Esophagus (tissue), 2 donors: ENCODE data around the gene PRPF19. TPM values are rescaled to one million over a fixed set of nuclear protein-coding genes. Genes with fewer than 3 reads are reported as not detected.
A peak's percentile ranks its signal among the peaks of the same experiment; 100 is the strongest.
"Not testable (repeated sequence)": the region's sequence is repeated elsewhere in the genome, so short reads cannot be mapped to it uniquely, and the experiment has no call there.

ENCODE experiments used
- H3K27ac ChIP-seq, 2 donors: one replicate each; pipeline ENCODE4 v1.5.1; 2013; ENCODE audit warnings: low read depth in 2 of 2, mild to moderate bottlenecking in 2 of 2, inconsistent platforms in 1 of 2, low read length in 1 of 2, moderate library complexity in 1 of 2
- H3K27me3 ChIP-seq, 2 donors: one replicate each; pipeline ENCODE4 v1.6.1; 2013; ENCODE audit warnings: low read length in 2 of 2, control low read depth in 1 of 2, mild to moderate bottlenecking in 1 of 2; ENCODE audit not compliant: insufficient read depth in 2 of 2, control insufficient read depth in 1 of 2
- H3K36me3 ChIP-seq, 2 donors: one replicate each; pipeline ENCODE4 v1.6.1; 2013; ENCODE audit warnings: low read length in 1 of 2; ENCODE audit not compliant: control insufficient read depth in 2 of 2, insufficient read depth in 2 of 2
- H3K4me1 ChIP-seq, 2 donors: one replicate each; pipeline ENCODE4 v1.6.1; 2013; ENCODE audit warnings: low read length in 1 of 2; ENCODE audit not compliant: control insufficient read depth in 2 of 2, insufficient read depth in 2 of 2
- H3K4me3 ChIP-seq, 2 donors: one replicate each; pipeline ENCODE4 v1.5.1; 2013; ENCODE audit warnings: low read length in 2 of 2, mild to moderate bottlenecking in 2 of 2, low read depth in 1 of 2, moderate library complexity in 1 of 2
- H3K9me3 ChIP-seq, 2 donors: one replicate each; pipeline ENCODE4 v1.6.1; 2013; ENCODE audit warnings: mild to moderate bottlenecking in 2 of 2, low read depth in 1 of 2, low read length in 1 of 2, moderate library complexity in 1 of 2; ENCODE audit not compliant: control insufficient read depth in 2 of 2, insufficient read depth in 1 of 2
- WGBS, 2 donors: extraction: QIAGEN DNeasy Blood & Tissue Kit; methylation state at CpG; one replicate each; pipeline ENCODE4 v1.1.7; 2013; 5-methylcytosine and 5-hydroxymethylcytosine counted together
- polyA plus RNA-seq, 2 donors: library from polyadenylated mRNA; stranded (reverse); fragments of 200-250 nt; gene quantifications; one replicate each; pipeline ENCODE4 v1.2.3, GENCODE V29; 2013
- donor health status: healthy with polysubstance abuse.
- donor health status: Bipolar disorder and iron deficiency.

The PRPF19 gene
- polyA plus RNA-seq, 2 donors: 55.1 to 78.2 TPM

DNA sequence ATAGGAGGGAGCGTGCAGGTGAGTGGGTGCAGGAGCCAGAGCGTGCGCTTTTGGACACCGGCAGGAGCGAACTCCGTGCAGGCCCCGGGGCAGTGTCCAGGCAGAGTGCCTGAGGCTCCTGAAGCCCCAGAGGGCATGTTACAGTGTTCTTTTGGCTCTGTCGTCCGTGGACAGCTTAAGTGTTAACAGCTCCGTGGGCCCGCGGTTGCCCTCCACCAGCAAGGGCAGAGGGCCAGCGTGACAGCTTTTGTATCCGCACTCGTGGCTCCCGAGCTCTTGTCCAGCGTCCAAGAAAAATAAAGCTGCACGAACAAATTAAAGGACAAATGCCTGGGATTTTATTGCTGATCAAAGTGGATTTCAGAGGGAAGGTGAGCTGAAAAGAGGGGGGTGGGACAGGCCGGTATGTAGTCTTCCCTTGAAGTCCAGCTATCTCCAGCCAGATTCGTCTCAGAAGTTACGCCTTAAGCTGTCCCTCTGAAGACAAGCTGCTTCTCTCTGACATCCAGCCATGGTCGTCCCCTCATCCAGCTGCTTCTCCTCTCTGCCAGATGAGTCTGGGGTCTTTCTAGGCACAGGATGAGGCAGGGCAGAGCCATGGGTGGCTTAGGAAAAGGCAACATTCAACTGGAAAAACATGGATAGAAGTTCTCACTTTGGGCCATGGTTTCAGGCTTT lies 6.6 kb upstream of the PRPF19 start:
- 64 to 75% methylated on average over 22 of the region's 22 CpGs for WGBS, 2 donors
- Histone ChIP-seq H3K27me3 (no peaks in the 10 kb centered on the region), H3K36me3 (no peaks in the 10 kb centered on the region), H3K4me1 (peaks cover 3 to 17% of the 10 kb centered on the region in 2 donors), H3K9me3 (no peaks in the 10 kb centered on the region), H3K4me3 (no peak overlapping the region), H3K27ac (peak overlapping the region; percentile 51 to 93)

GRCh38 chr11:60912223-60912850 lies 6.0 kb upstream of the PRPF19 start:
- Histone ChIP-seq H3K9me3 (no peaks in the 10 kb centered on the region), H3K27ac (no peak overlapping the region), H3K4me3 (no peak overlapping the region), H3K27me3 (no peaks in the 10 kb centered on the region), H3K36me3 (no peaks in the 10 kb centered on the region), H3K4me1 (peaks cover 3 to 17% of the 10 kb centered on the region in 2 donors)
- 73 to 76% methylated on average over 12 of the region's 12 CpGs for WGBS, 2 donors

- H3K27ac ChIP-seq: no peak overlapping the region
- 68 to 71% methylated on average over 5 of the region's 5 CpGs for WGBS, 2 donors
These were observed 4.5 kb upstream of the PRPF19 start for GRCh38 chr11:60910711-60911380.

GRCh38 chr11:60910281-60910687 lies 3.9 kb upstream of the PRPF19 start:
- H3K4me1 ChIP-seq: peaks cover 0 to 7% of the 10 kb centered on the region in 2 donors
- WGBS, 2 donors: 75 to 84% methylated on average over 3 of the region's 3 CpGs
- H3K36me3 ChIP-seq: no peaks in the 10 kb centered on the region
- no peak overlapping the region for H3K27ac ChIP-seq
- no peak overlapping the region for H3K4me3 ChIP-seq
- H3K27me3 ChIP-seq: no peaks in the 10 kb centered on the region
- H3K9me3 ChIP-seq: no peaks in the 10 kb centered on the region

More at GRCh38 chr11:60910711-60911380, 4.5 kb upstream of the PRPF19 start:
- Histone ChIP-seq H3K36me3 (no peaks in the 10 kb centered on the region), H3K4me3 (no peak overlapping the region), H3K27me3 (no peaks in the 10 kb centered on the region), H3K9me3 (no peaks in the 10 kb centered on the region), H3K4me1 (peaks cover 0 to 11% of the 10 kb centered on the region in 2 donors)

GRCh38 chr11:60909680-60910280 lies 3.4 kb upstream of the PRPF19 start:
- WGBS, 2 donors: 57 to 71% methylated on average over 3 of the region's 3 CpGs
- H3K27ac ChIP-seq: not testable (repeated sequence)

DNA sequence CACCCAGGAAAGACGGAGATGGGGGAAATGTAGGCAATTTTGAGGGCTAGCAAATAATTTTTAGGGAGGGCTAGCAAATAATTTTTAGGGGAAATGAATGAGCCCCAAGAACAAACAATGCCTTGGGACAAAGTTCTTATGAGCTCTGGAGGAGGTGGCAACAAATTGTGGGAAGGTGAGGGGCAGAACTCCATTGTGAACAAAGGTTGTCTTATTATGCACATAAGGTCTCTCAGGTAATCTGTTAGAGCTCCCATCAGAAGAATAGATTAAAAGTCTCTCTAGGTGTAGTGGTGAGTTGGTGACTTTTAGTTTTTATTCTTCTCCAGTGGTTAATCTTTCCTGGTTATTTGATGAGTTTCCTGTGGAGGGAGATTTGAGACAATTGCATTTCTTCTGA lies 2.4 kb upstream of the PRPF19 start:
- Histone ChIP-seq H3K4me3 (no peak overlapping the region), H3K27ac (no peak overlapping the region), H3K36me3 (peaks cover 0 to under 1% of the 10 kb centered on the region in 2 donors), H3K27me3 (no peaks in the 10 kb centered on the region), H3K4me1 (peaks cover 0 to 7% of the 10 kb centered on the region in 2 donors), H3K9me3 (no peaks in the 10 kb centered on the region)
- WGBS, 2 donors: 34 to 46% methylated on average over 1 of the region's 1 CpG

More at GRCh38 chr11:60909680-60910280, 3.4 kb upstream of the PRPF19 start:
- H3K27me3 ChIP-seq, H3K36me3 ChIP-seq, H3K4me1 ChIP-seq, H3K9me3 ChIP-seq, H3K4me3 ChIP-seq: not testable (repeated sequence)

GRCh38 chr11:60905551-60906113 lies 753 bp downstream of the PRPF19 start:
- 5% methylated on average over 16 of the region's 16 CpGs for WGBS, 2 donors
- H3K9me3 ChIP-seq: no peaks in the 10 kb centered on the region
- peak overlapping the region; percentile 90 to 93 for H3K27ac ChIP-seq
- H3K36me3 ChIP-seq: peaks cover 9 to 28% of the 10 kb centered on the region in 2 donors
- no peaks in the 10 kb centered on the region for H3K27me3 ChIP-seq
- peak overlapping the region; percentile 72 to 96 for H3K4me3 ChIP-seq
- H3K4me1 ChIP-seq: no peaks in the 10 kb centered on the region

DNA sequence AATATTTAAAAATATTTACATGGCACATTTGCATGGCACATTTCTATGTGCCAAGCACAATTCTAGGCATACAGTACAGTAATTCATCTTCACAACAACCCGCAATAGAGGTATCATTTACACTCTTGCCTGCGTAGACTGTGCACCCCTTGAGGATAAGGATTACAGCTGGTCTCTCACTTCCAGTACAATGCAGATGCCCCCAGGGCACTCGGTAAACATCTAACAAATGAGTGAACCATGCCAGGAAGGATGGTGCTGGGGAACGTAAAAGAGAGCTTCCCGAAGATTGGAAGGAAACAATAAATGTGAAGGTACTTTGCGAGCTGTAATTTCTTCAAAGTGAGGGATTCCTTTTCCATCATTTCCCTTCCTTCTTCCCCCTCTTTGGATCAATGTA lies 1.3 kb downstream of the PRPF19 start:
- no peaks in the 10 kb centered on the region for H3K4me1 ChIP-seq
- no peaks in the 10 kb centered on the region for H3K9me3 ChIP-seq
- H3K27ac ChIP-seq: no peak overlapping the region
- peaks cover 9 to 33% of the 10 kb centered on the region in 2 donors for H3K36me3 ChIP-seq
- H3K27me3 ChIP-seq: no peaks in the 10 kb centered on the region
- 27 to 39% methylated on average over 6 of the region's 6 CpGs for WGBS, 2 donors
- peak overlapping the region in 1 of 2 donors; percentile 72 for H3K4me3 ChIP-seq

DNA sequence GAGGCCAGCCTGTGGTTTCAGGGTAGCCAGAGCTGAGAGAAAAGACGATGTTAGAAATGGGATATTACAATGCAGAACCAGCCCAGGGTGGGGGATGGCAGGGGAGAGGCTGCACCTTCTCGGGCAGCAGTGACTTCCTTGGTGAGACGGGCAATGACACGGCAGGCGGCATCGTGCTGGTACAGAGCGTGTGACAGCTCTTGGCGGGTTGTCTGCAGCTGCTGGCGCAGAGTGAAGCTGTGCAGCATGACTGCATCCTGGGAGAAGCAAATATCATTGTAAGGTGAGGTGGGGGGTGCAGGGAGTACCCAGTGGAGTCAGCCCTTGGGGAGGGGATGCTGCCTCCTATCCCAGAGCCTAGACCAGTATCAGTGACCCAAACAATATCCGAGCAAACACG lies 3.8 kb downstream of the PRPF19 start:
- H3K27ac ChIP-seq: no peak overlapping the region
- peaks cover 19 to 48% of the 10 kb centered on the region in 2 donors for H3K36me3 ChIP-seq
- H3K4me3 ChIP-seq: no peak overlapping the region
- H3K4me1 ChIP-seq: no peaks in the 10 kb centered on the region
- H3K27me3 ChIP-seq: no peaks in the 10 kb centered on the region
- no peaks in the 10 kb centered on the region for H3K9me3 ChIP-seq
- 89 to 93% methylated on average over 11 of the region's 11 CpGs for WGBS, 2 donors
